Ovary (tissue), 3 donors: ENCODE data around the gene PRKG2.

ENCODE experiments used
- CTCF ChIP-seq, 3 donors: fragments of 450-650 bp in 2 of 3; fragments of 200-600 bp in 1 of 3; IDR thresholded peaks; one replicate each; pipeline versions ENCODE4 v1.5.1 to v1.8.0; 2016 to 2022; ENCODE audit warnings: antibody characterized with exemption in 3 of 3, mild to moderate bottlenecking in 1 of 3
- EP300 ChIP-seq: sonication (generic); formaldehyde crosslinking; IDR thresholded peaks from one replicate; pipeline ENCODE4 v1.6.1; 2017; ENCODE audit warnings: antibody characterized with exemption
- donor health status: DM: no; HTN: no; CAD: no.

DNA sequence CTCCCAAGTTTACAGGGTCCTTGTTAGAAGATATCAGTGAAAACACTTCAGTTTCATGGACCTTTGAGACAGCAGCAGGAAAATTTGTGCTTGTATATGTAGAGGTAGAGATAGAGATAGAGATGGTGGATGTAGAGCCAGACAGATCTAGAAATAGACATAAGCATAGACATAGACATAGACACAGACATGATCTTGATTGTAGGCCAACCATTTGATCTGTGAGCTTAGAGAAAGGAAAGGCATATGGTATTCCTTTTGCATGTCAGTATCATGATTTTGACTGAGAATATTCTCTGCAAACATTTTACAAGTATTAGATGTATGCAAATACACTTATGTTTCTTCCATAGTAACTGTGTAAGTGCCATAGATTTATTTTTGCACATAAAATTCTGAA lies 65.0 kb downstream of the PRKG2 start:
- no peak for TF ChIP-seq CTCF (IDR thresholded peaks at IDR 0.05)
- TF ChIP-seq EP300 = no peak
